GM15510 (cell line): Measurements from ENCODE around the gene RUNDC3A.

Experiments
- POLR2A ChIP-seq: IDR thresholded peaks from 3 replicates; pipeline ENCODE4 v1.6.1; 2011; ENCODE audit warnings: borderline replicate concordance; ENCODE audit not compliant: insufficient read length; ENCODE audit errors: extremely low read depth

Gene RUNDC3A

DNA sequence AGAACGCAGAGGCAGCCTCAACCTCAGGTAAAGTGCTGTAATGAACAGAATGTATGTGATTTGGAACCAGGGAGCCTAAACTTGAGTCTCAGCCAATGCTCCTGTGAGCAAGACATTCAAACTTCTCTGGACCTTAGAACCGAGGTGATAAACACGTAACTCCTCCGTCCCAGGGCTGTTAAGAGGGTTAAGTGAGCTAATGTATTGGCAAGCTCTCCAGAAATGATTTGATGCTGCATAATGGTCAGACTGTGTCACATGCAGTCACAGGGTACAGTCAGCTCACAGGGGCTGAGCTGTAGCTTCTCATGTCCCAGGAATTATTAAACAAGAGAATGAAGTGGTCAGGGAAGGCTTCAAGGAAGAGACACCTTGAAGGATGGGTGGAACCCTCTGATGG, 30.4 kb upstream of the RUNDC3A start:
- no peak for TF ChIP-seq POLR2A

DNA sequence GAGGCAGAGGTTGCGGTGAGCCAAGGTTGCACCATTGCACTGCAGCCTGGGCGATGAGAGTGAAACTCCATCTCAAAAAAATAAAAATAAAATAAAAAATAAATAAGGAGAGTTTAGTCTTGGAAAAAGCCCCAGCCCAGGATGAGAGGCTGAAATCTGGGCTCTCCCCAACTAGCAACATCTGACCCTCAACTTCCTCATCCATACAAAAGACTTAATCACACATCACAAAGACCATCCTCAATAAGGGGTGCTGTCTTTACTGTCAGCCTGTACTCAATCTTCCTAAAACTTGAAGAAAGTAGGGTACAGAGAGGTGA, 29.1 kb upstream of the RUNDC3A start:
- no peak for TF ChIP-seq POLR2A

DNA sequence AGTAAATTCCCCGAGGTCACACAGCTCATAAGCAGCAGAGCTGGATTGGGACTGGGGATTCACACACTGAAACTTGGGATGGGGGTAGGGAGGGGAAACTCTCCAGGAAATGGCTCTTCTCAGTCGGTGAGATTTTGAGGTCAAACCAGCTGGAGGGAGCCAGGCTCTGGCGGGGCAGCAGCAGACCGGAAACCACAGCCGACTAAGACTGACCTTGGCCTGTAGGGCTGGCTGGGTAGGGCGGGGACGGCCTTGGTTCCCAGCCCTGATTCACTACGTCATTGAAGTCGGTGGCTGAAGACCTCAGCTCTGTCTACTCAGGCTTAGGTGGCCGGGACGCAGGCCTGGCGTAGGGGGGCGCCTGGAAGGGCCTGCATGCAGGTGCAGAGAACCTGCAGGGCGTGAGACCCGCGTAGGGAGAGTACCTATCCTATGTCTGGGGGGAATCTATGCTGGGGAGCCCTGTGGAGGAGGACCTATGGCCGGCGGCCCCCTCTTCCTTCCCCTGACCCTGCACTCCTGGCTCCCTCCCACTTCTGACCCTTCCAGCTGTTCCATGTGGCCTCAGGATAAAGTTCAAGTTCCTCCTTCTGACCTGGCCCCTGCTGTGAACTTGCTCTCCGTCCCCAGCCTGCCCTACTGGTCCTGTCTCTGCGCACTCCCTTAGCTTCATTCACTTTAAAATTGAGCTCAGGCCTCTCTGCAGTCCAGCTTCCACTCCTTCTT, 28.6 kb upstream of the RUNDC3A start:
- no peak for TF ChIP-seq POLR2A

DNA sequence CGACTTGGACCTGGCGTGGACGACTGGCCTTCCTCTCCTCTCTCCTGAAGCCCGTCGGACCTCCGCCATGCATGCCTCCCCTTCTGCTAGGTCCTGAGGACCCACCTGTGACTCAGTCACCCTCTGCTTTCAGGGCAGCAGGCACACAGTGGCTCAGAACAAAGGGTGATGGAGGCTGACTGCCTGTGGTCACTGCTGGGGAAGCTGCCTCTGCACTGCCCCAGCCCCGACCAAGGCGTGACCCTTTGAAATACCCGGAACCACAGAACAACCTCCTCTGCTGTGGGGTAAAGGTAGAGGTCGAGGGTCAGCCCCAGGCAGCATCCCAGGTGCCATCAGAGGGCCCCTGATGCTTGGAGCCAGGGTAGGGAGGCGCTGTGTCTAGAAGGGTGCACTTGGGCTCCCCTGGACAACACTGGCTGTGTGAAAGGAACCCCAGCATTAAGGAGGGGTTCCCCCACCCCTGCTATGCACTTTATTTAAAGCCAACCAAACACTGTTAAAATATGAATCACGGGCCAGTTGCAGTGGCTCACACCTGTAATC, 27.9 kb upstream of the RUNDC3A start:
- TF ChIP-seq POLR2A, result no peak

DNA sequence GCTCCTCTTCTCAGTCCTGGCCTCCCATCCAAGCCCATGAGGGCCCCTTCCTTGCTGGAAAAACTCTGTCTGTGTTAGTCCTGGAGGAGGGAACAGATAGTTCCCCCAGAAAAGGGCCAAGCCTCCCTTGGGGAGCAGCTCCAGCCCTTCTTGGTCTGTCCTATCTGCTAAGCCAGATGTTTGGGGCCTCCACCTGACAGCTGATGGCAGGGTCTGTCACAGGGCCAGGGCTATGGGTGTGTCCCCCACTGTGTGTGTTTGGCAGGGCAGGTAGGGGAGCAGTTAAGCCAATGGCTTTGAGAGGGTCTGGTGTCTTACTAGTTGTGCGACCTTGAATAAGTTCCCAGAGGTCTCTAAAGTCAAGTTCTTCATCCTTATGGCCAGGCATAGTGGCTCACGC, 26.8 kb upstream of the RUNDC3A start:
- no peak for TF ChIP-seq POLR2A

DNA sequence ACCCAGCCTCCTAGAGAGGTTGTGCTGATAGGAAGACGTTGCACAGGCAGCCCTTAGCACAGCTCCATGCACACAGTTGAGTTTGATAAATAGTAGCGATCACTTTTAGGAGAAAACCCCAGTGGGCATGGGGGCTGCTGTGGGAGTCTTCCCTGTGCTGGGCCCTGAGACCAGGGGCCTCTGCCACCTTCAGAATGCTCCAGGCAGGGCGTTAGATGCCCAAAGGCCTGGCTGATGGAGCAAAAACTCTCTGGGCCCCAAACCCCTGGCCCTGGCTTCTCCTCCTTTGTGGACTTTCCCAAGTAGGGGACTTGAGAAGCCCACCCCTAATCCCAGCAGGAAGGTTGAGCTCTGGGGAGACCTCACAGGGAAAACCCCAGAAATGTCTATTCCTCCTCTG, 26.1 kb upstream of the RUNDC3A start:
- no peak for TF ChIP-seq POLR2A

DNA sequence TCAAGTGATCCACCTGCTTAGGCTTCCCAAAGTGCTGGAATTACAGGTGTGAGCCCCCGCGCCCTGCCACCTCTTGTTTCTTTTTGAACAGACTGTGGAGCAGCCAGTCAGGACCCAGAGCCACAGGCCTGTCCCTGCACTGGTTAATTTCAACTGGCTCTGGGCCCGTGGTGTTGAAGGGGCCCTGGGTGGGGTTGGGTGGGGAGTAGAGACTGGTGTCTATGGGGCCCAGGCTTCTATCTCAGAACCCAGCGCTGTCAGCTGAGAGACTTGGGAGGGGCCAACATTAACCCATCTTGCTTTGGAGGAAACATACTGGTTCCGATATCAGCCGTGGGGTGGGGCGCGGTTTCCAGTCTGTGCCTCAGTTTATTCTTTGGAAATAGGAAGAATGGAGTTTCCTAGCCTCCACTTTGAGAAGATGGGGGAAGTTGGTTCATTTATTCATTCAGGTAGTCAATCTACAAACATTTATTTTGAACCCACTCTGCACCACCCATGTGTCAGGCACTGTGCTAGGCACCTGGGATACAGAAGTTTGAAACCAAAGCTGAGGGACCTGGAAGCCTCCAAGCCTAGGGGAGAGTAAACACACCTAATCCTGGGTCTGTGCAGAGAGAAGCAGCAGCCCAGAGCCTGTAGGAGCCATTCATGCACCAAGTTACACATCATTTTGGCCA, 24.9 kb upstream of the RUNDC3A start:
- TF ChIP-seq POLR2A, result no peak

DNA sequence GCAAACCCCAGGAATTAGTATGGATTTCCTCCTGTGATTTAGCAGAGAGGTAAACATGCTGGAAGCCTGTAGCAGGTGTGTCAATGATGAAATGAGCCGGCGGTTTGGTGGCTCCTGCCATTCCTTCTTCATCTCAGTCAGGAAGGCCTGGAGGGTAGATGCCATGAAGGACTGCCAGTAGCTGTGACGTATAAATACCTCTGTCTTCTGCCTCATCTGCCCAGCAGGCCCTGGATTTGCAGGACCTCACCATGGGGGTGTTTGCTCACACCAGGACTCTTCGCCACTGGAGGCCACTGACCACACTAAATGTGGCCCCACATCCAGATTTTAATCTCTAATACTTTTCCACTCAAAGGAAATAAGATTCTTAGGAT, 24.4 kb upstream of the RUNDC3A start:
- no peak for TF ChIP-seq POLR2A

DNA sequence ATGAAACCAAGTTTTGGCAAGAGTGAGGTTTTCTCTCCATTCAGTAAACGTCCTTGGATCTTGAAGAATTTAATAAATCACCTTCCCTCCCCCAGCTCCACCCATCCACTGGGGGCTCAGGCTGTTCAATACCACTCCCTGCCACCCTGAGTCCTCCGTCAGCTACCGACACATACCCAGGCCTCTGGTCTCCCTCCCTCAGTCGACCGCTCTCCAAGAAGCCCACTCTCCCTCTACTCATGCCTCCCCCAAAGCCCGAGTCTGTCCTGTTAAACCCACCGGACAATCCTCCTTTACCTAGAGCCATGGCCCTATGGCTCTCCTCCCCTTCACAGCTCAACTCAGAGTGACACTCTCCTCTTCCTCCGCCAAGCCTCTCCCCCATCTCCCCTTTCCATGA, 20.8 kb upstream of the RUNDC3A start:
- TF ChIP-seq POLR2A, result no peak

DNA sequence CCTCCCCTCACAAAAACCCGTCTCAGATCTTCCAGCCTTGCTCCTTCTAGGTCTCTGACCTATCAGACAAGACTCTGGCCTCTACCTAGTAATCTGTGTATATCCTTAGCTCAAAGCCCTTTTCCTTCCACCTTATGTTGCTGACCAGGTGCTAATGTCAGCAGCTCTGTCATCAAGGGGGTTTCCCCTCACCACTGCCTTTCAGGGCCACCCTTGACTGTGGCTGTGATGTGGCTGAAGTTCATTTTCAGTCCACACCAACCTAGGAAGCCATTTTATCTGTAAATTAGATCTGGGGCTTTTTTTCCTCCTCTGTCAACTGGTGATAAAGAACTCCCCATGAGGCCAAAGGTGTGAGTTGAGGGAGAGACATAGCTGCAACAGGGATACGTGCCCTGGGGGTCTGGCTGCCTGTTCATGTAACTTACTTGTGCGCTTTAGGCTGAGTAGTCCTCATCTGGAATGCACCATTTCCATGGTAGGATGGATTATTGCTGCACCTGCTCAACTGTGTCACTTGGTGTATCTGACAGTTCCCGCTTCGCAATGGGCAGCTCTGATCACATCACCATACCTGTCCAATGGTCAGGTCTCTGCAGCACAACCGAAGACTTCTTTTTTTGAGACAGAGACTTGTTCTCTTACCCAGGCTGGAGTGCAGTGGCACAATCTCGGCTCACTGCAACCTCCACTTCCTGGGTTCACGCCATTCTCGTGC, 14.7 kb upstream of the RUNDC3A start:
- no peak for TF ChIP-seq POLR2A

DNA sequence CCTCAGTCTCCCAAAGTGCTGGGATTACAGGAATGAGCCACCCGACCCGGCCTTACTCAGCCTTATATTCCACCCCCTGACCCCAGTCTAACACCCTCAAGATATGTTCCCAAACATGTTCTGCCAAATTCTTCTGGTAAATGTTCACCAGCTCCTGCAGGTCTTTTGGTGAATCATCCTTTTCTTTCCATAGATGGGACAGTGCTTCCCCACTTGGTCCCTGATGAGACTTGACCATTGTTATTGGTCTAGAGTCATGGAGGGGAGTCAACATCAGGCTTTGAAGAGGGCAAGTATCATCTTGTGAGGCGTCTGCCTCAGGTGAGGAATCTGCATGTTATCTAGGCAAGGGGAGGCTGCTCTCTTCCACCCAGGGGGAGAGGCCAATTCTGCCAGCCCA, 10.4 kb upstream of the RUNDC3A start:
- no peak for TF ChIP-seq POLR2A

DNA sequence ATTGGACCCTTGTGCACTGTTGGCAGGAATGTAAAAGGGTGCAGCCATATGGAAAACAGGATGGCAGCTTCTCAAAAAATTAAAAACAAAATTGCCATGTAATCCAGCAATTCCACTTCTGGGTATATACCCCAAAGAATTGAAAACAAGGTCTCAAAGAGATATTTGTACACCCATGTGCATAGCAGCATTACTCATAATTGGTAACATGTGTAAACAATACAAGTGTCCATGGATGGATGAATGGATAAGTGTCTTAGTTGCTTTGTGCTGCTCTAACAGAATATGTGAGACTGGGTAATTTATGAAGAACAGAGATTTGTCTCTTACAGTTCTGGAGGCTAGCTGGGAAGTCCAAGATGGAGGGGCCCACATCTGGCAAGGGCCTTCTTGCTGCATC, 3.8 kb upstream of the RUNDC3A start:
- no peak for TF ChIP-seq POLR2A

DNA sequence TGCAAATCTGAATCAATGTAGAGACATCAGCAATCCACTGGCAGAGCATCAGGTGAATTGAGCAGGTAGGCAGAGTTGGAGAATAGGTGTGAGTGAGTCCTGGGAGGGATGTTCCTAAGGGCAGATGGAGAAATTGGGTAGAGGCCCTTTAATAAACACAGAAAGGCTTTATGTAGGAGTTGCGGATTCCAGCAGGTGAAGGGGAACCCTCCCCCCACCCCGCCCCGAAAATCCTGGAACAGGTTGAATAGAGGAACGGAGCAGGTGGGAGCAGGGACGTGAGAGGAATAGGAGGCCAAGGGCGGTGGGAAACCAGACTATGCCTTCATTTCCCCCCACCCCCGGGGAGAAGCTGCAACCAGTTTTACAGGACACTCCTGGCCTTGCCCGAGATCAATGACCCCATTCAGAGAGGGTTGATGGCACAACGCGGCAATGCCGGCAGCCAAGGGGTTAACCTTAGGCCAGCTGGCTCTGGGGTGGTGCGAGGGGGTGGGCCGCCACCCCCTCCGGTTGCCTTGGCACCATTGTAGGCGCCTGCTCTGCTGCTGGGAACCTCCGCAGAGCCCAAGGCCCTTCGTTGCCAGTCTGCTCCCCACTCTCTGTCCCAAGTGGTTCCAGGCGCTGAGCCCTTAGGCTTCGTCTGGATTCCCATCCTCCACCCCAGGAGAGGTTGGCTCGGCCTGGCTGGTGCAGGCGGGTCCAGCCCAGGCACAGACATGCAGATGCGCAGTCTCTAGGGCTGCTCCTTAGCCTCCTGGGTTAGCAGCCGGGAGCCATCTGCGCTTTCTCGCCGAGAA, 814 bp upstream of the RUNDC3A start:
- TF ChIP-seq POLR2A, result no peak

DNA sequence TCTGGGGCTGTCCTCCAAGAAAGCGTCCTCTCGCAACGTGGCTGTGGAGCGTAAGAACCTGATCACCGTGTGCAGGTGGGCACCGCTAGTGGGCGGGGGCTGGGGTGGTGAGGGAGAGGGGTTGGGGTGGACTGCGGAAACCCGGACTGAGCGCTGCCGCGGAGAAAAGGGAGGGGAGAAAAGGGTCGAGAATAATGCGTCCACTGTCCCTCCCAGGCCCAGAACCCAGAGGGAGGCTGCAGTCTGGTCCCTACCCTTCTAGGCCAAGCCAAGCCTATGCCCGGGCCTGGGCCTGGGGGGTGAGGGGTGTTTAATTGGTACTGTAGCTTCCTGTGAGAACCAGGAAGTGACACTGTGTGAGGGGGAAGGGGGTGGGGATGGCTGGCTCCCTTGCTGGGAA, 464 bp downstream of the RUNDC3A start:
- no peak for TF ChIP-seq POLR2A

DNA sequence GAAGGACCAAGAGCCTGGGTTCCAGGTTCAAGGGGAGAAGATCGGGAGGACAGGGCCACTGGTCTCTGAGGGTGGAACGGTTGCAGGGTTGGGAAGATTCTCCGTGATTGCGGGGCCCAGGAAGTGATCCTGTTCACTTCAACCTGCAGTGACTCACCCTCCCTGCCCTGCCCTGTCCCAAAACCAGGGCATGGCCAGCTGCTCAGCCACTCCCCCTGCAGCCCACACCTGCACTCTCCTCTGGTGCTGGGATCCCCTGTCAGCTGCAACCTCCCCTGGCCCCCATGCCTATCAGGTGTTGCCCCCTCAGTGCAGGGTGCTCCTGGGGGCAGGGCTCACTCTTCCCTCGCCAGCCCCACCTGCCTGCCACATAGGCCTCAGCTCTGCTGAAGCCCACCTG, 1.1 kb downstream of the RUNDC3A start:
- no peak for TF ChIP-seq POLR2A

DNA sequence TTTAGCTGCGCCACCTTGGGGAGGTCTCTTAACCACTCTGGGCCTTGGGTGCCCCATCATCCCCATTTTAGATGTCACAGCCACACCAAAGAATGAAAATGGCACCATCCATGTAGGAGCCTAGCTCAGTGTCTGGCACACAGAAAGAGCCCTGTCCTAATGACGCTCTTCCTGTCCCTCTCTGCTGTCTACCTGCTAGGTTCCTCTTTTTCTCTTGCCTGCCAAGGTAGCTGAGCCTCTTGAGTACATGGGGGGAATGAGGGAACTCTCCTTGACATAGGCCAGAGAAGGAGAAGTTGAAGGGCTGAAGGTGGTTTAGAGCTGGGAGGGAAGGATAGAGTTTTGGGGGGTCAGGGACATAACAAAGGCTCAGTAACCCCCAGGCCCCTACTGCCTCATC, 1.8 kb downstream of the RUNDC3A start:
- TF ChIP-seq POLR2A, result no peak
